H1 (cell line): ENCODE results near the gene ARHGAP26. TPM values are rescaled to one million over a fixed set of nuclear protein-coding genes. Genes with fewer than 3 reads are reported as not detected.

ENCODE experiments used
- CTCF ChIA-PET: fragments of 300-600 bp; sonication (Branson Sonifier 250); formaldehyde crosslinking; loops from one replicate; lab custom pipeline; 2021; ENCODE audit not compliant: partially characterized antibody; lab: Charles Lee
- POLR2A ChIA-PET: fragments of 300-600 bp; sonication (Branson Sonifier 250); formaldehyde crosslinking; loops from one replicate; lab custom pipeline; 2021; ENCODE audit warnings: inconsistent platforms; ENCODE audit not compliant: partially characterized antibody; lab: Charles Lee
- DNase-seq, 2 experiments: peaks; one replicate each; pipeline versions ENCODE4 v3.0.0 to v3.0.0-alpha.2; 2010 to 2022; ENCODE audit warnings: low spot score in 2 of 2, low read depth in 1 of 2, mixed read lengths in 1 of 2
- FAIRE-seq: peaks from 2 replicates; lab custom pipeline; 2011; peaks lifted over from hg19 to GRCh38; lab: Jason Lieb, UNC
- H2AFZ ChIP-seq: 2 replicates; pipeline ENCODE4 v1.8.1; 2012; ENCODE audit warnings: low read length, inconsistent platforms
- H2AK5ac ChIP-seq: 2 replicates; pipeline ENCODE4 v1.6.1; 2013; ENCODE audit warnings: low read depth, low read length
- H2BK120ac ChIP-seq: replicated peaks from 2 replicates; pipeline ENCODE3; 2013; ENCODE audit warnings: low read depth, low read length, inconsistent platforms
- H2BK12ac ChIP-seq: 2 replicates; pipeline ENCODE4 v1.6.1; 2013; ENCODE audit warnings: low read depth, low read length
- H2BK15ac ChIP-seq: 2 replicates; pipeline ENCODE4 v1.6.1; 2013; ENCODE audit warnings: low read length
- H2BK20ac ChIP-seq: 2 replicates; pipeline ENCODE4 v1.6.1; 2013; ENCODE audit warnings: low read length
- H2BK5ac ChIP-seq: 2 replicates; pipeline ENCODE4 v1.6.1; 2013; ENCODE audit warnings: low read depth, low read length
- H3K14ac ChIP-seq: 2 replicates; pipeline ENCODE4 v1.6.1; 2013; ENCODE audit warnings: inconsistent platforms; ENCODE audit not compliant: insufficient read length
- H3K18ac ChIP-seq: 2 replicates; pipeline ENCODE4 v1.6.1; 2013; ENCODE audit warnings: low read length; ENCODE audit errors: extremely low read depth
- H3K23ac ChIP-seq: 2 replicates; pipeline ENCODE4 v1.6.1; 2013; ENCODE audit warnings: inconsistent platforms; ENCODE audit not compliant: insufficient read length
- H3K23me2 ChIP-seq: 2 replicates; pipeline ENCODE4 v1.6.1; 2013; ENCODE audit warnings: low read depth, low read length
- H3K27ac ChIP-seq: 2 replicates; pipeline ENCODE4 v1.6.1; 2011; ENCODE audit warnings: low read depth, low read length, inconsistent platforms
- H3K27me3 ChIP-seq, 4 experiments: replicated peaks in 1 of 4; 1 replicate in 1 of 4; 2 replicates in 3 of 4; pipeline versions ENCODE4 v1.6.1 to v1.8.1; 2011 to 2013; ENCODE audit warnings: low read length in 3 of 4, mild to moderate bottlenecking in 3 of 4, inconsistent platforms in 2 of 4, mixed read lengths in 2 of 4, moderate library complexity in 1 of 4; ENCODE audit not compliant: control insufficient read depth in 3 of 4, insufficient read depth in 3 of 4; ENCODE audit errors: extremely low read depth in 1 of 4
- H3K36me3 ChIP-seq, 4 experiments: 2 replicates each; pipeline versions ENCODE4 v1.6.1 to v1.8.1; 2011 to 2013; ENCODE audit warnings: mild to moderate bottlenecking in 4 of 4, low read length in 3 of 4, moderate library complexity in 2 of 4, control low read depth in 1 of 4, inconsistent platforms in 1 of 4; ENCODE audit not compliant: insufficient read depth in 4 of 4, control insufficient read depth in 2 of 4
- H3K4ac ChIP-seq: replicated peaks from 2 replicates; pipeline ENCODE3; 2013; ENCODE audit warnings: low read length, low read depth, mixed read lengths, inconsistent platforms; ENCODE audit not compliant: insufficient read length
- H3K4me1 ChIP-seq, 4 experiments: replicated peaks in 1 of 4; 1 replicate in 1 of 4; 2 replicates in 3 of 4; pipeline versions ENCODE4 v1.6.1 to v1.8.1; 2011 to 2013; ENCODE audit warnings: low read length in 3 of 4, inconsistent platforms in 2 of 4, mixed read lengths in 1 of 4; ENCODE audit not compliant: insufficient read depth in 4 of 4, control insufficient read depth in 3 of 4
- H3K4me2 ChIP-seq, 2 experiments: 2 replicates each; pipeline versions ENCODE4 v1.6.1 to v1.8.1; 2011 to 2013; ENCODE audit warnings: low read depth in 2 of 2, low read length in 2 of 2, control low read depth in 1 of 2, inconsistent platforms in 1 of 2, mild to moderate bottlenecking in 1 of 2; ENCODE audit not compliant: insufficient read depth in 1 of 2
- H3K4me3 ChIP-seq, 4 experiments: fragments of 200-600, 300-600 bp in 1 of 4; sonication (generic), shearing (Covaris generic), sonication (Bioruptor Twin) in 1 of 4; 2 replicates each; pipeline versions ENCODE4 v1.5.1 to v1.8.1; 2011 to 2016; ENCODE audit warnings: low read length in 4 of 4, low read depth in 3 of 4, control low read depth in 2 of 4, inconsistent platforms in 2 of 4, mild to moderate bottlenecking in 2 of 4, mixed read lengths in 1 of 4, moderate library complexity in 1 of 4; ENCODE audit not compliant: insufficient read depth in 2 of 4; ENCODE audit errors: extremely low read depth in 1 of 4
- H3K56ac ChIP-seq: replicated peaks from 2 replicates; pipeline ENCODE3; 2013; ENCODE audit warnings: low read depth, mild to moderate bottlenecking, mixed read lengths, low read length, inconsistent platforms; ENCODE audit not compliant: insufficient read length
- H3K79me1 ChIP-seq: 2 replicates; pipeline ENCODE4 v1.6.1; 2013; ENCODE audit warnings: low read depth, low read length, control low read depth
- H3K79me2 ChIP-seq, 2 experiments: 2 replicates each; pipeline versions ENCODE4 v1.6.1 to v1.8.1; 2012 to 2013; ENCODE audit warnings: low read length in 2 of 2, mild to moderate bottlenecking in 2 of 2, inconsistent platforms in 1 of 2; ENCODE audit not compliant: insufficient read depth in 2 of 2, control insufficient read depth in 1 of 2
- H3K9ac ChIP-seq, 4 experiments: replicated peaks in 1 of 4; 1 replicate in 1 of 4; 2 replicates in 3 of 4; pipeline versions ENCODE4 v1.6.1 to v1.8.1; 2011 to 2013; ENCODE audit warnings: low read depth in 3 of 4, low read length in 3 of 4, control low read depth in 2 of 4, mild to moderate bottlenecking in 2 of 4, moderate library complexity in 2 of 4, inconsistent platforms in 1 of 4; ENCODE audit errors: extremely low read depth in 1 of 4
- H3K9me3 ChIP-seq, 2 experiments: 2 replicates each; pipeline versions ENCODE4 v1.6.1 to v1.8.1; 2012 to 2013; ENCODE audit warnings: mild to moderate bottlenecking in 2 of 2, moderate library complexity in 2 of 2, control low read depth in 1 of 2, inconsistent platforms in 1 of 2, low read depth in 1 of 2, low read length in 1 of 2, mixed read lengths in 1 of 2; ENCODE audit not compliant: insufficient read depth in 2 of 2
- H4K20me1 ChIP-seq, 2 experiments: replicated peaks in 1 of 2; 2 replicates each; pipeline versions ENCODE3 to v1.8.1; 2011 to 2013; ENCODE audit warnings: inconsistent platforms in 2 of 2, low read length in 2 of 2, mild to moderate bottlenecking in 1 of 2; ENCODE audit not compliant: insufficient read depth in 2 of 2, control insufficient read depth in 1 of 2
- H4K5ac ChIP-seq: 2 replicates; pipeline ENCODE4 v1.6.1; 2013; ENCODE audit warnings: low read length, low read depth, mixed read lengths, inconsistent platforms; ENCODE audit not compliant: insufficient read length
- H4K8ac ChIP-seq: 2 replicates; pipeline ENCODE4 v1.8.0; 2013; ENCODE audit warnings: mild to moderate bottlenecking, moderate library complexity, low read length, inconsistent platforms; ENCODE audit not compliant: insufficient read depth; ENCODE audit errors: extremely low read depth
- H4K91ac ChIP-seq: replicated peaks from 2 replicates; pipeline ENCODE3; 2013; ENCODE audit warnings: low read length, mixed read lengths, inconsistent platforms; ENCODE audit not compliant: insufficient read length
- CREB1 ChIP-seq: IDR thresholded peaks from 2 replicates; pipeline ENCODE4 v1.6.1; 2012; ENCODE audit warnings: inconsistent platforms
- JUN ChIP-seq: IDR thresholded peaks from 2 replicates; pipeline ENCODE4 v1.6.1; 2011; ENCODE audit warnings: low read depth, mild to moderate bottlenecking, improper control_type of control experiment, low read length
- JUND ChIP-seq: IDR thresholded peaks from 2 replicates; pipeline ENCODE4 v1.6.1; 2011; ENCODE audit warnings: mild to moderate bottlenecking, improper control_type of control experiment, low read length
- SAP30 ChIP-seq: fragments of 300-600 bp; sonication (generic); IDR thresholded peaks from 2 replicates; pipeline ENCODE4 v1.7.1; 2012; ENCODE audit warnings: low read length, moderate library complexity, mild to moderate bottlenecking, inconsistent platforms; ENCODE audit not compliant: insufficient read depth, insufficient replicate concordance
- TBP ChIP-seq: IDR thresholded peaks from 2 replicates; pipeline ENCODE4 v1.6.1; 2011; ENCODE audit warnings: low read depth, low read length, improper control_type of control experiment
- WGBS, 2 experiments: shearing (Covaris generic) in 1 of 2; methylation state at CpG; one replicate each; pipeline versions ENCODE4 v1.1.6 to v1.1.7; 2013 to 2015; ENCODE audit warnings: low lambda C conversion rate in 2 of 2, mixed read lengths in 2 of 2, inconsistent platforms in 1 of 2, low coverage in 1 of 2, missing lambda C conversion rate in 1 of 2; ENCODE audit not compliant: insufficient replicate concordance in 2 of 2, insufficient coverage in 1 of 2, insufficient read length in 1 of 2; ENCODE audit errors: extremely low coverage in 1 of 2, missing lambda C conversion rate in 1 of 2; 5-methylcytosine and 5-hydroxymethylcytosine counted together
- polyA plus RNA-seq, 7 experiments: library from polyadenylated mRNA; depleted of rRNA in 3 of 7; stranded (reverse) in 5 of 7; unstranded in 2 of 7; fragments of >200 nt in 5 of 7; fragments of 200-250 nt in 2 of 7; gene quantifications; 1 replicate in 5 of 7; 2 replicates in 1 of 7; 4 replicates in 1 of 7; pipeline versions ENCODE4 v1.2.1 to v1.2.3, GENCODE V29; 2011 to 2013; ENCODE audit warnings: missing spikeins in 2 of 7, mixed read lengths in 2 of 7
- total RNA-seq: library from RNA; stranded (reverse); fragmentation: NEBNext Ultra II Directional; extraction: Animal tissue kit (Norgen Biotek cat#: 25700); gene quantifications from 2 replicates; pipeline ENCODE4 v1.2.1, GENCODE V29; 2021

ARHGAP26 gene
- total and polyA plus RNA-seq, 2 of the 8 experiments (the other 6 are each of a cell fraction or from before 2014, with no cell fraction given): 7.1 to 24.8 TPM

DNA sequence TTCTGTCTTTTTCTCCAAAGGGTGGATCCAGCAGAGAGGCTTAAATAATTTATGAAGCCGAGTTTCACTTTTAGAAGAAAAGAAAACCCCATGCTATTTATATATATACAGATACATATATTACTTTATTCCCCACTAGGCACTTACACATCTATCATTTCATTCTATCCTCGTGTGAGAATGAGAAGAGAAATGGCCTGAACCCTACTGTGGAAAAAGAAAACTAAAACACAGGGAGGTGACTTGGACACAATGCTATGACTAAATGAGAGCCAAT, 438.1 kb downstream of the ARHGAP26 start:
- no peak overlapping the region for H4K91ac ChIP-seq
- no peak overlapping the region for H3K14ac ChIP-seq
- H3K9me3 ChIP-seq: no peaks in the 10 kb centered on the region
- H2BK120ac ChIP-seq: no peak overlapping the region
- DNase-seq (no peak), FAIRE-seq (no peak)
- no peak overlapping the region for H2AK5ac ChIP-seq
- 100% methylated on average over 2 of the region's 2 CpGs; no CpG with 5 or more reads in 1 of the 2 experiments for WGBS, 2 experiments
- no peak overlapping the region for H3K4me2 ChIP-seq
- no peak overlapping the region for H2BK20ac ChIP-seq
- POLR2A ChIA-PET: no interaction called here
- H3K36me3 ChIP-seq: no peaks in the 10 kb centered on the region
- no peaks in the 10 kb centered on the region for H4K20me1 ChIP-seq
- H2BK12ac ChIP-seq: no peak overlapping the region
- no peak overlapping the region for H3K9ac ChIP-seq
- no peaks in the 10 kb centered on the region for H3K79me1 ChIP-seq
- CTCF ChIA-PET: interaction anchor here (0.9 to 5.3 kb wide), 13 partner anchors 10 to 205 kb away, joined by 3 to 33 read pairs (median 4); no protein-coding TSS in a partner anchor
- H2BK15ac ChIP-seq: no peak overlapping the region
- no peak overlapping the region for H3K18ac ChIP-seq
- TF ChIP-seq JUND (no peak), TBP (no peak), CREB1 (no peak), SAP30 (no peak), JUN (no peak)
- H3K56ac ChIP-seq: no peak overlapping the region
- H3K79me2 ChIP-seq: no peaks in the 10 kb centered on the region
- no peaks in the 10 kb centered on the region for H3K23me2 ChIP-seq
- H3K23ac ChIP-seq: no peak overlapping the region
- H3K27me3 ChIP-seq: no peaks in the 10 kb centered on the region
- no peak overlapping the region for H2AFZ ChIP-seq
- no peak overlapping the region for H2BK5ac ChIP-seq
- H3K4me1 ChIP-seq: peaks cover 0 to 6% (median 2%) of the 10 kb centered on the region in 4 experiments; a peak in 2 of 7 replicates
- H4K5ac ChIP-seq: no peak overlapping the region
- H3K4ac ChIP-seq: no peak overlapping the region
- no peak overlapping the region for H4K8ac ChIP-seq
- no peak overlapping the region for H3K27ac ChIP-seq
- H3K4me3 ChIP-seq: no peak overlapping the region
